Mucosa of descending colon (tissue), 3 donors: Measurements from ENCODE around the gene ELMO2. TPM values are rescaled to one million over a fixed set of nuclear protein-coding genes. Genes with fewer than 3 reads are reported as not detected.
A peak's percentile ranks its signal among the peaks of the same experiment; 100 is the strongest.

Source experiments
- ATAC-seq: fragments of 200-7000 bp; cut with Tn5 transposase; one replicate; pipeline ENCODE4 v1.9.1; 2020; ENCODE audit warnings: mild to moderate bottlenecking, moderate library complexity
- DNase-seq, 3 donors: peaks; one replicate each; pipeline ENCODE4 v3.0.0-alpha.2; 2020
- H3K36me3 ChIP-seq: fragments of 200-600 bp; one replicate; pipeline ENCODE4 v1.8.0; 2021; ENCODE audit warnings: low read depth, mild to moderate bottlenecking
- H3K4me1 ChIP-seq: fragments of 200-600 bp; one replicate; pipeline ENCODE4 v1.8.0; 2021; ENCODE audit warnings: low read depth, mild to moderate bottlenecking
- H3K4me3 ChIP-seq: fragments of 200-600 bp; one replicate; pipeline ENCODE4 v1.8.0; 2021; ENCODE audit warnings: mild to moderate bottlenecking
- H3K9me3 ChIP-seq: fragments of 200-600 bp; one replicate; pipeline ENCODE4 v1.8.0; 2021; ENCODE audit warnings: mild to moderate bottlenecking
- intact Hi-C, 2 donors: fragments of 100-400 bp; cut with DNase I in 1 of 2; cut with micrococcal nuclease in 1 of 2; formaldehyde crosslinking; loops; one replicate each; pipeline versions ENCODE4 v1.11.0 to v1.11.1; 2022; cut with DNase I, micrococcal nuclease
- total RNA-seq, 3 donors: library from RNA; stranded (reverse); fragmentation: NEBNext Ultra II Directional in 2 of 3; extraction: Animal tissue kit (Norgen Biotek cat#: 25700) in 2 of 3; gene quantifications; one replicate each; pipeline versions ENCODE4 v1.2.1 to v1.2.4, GENCODE V29; 2021 to 2023
- TF ChIP-seq, protein P1 (sequence below): fragments of 200-600 bp; IDR thresholded peaks from one replicate; pipeline ENCODE4 v1.8.0; 2022; ENCODE audit warnings: antibody characterized with exemption, mild to moderate bottlenecking
- donor health status: DM: no; HTN: no; CAD: no; lungs with moderate emphysema.
- donor health status: DM: no; HTN: no; CAD: no.
- donor health status: DM: no; HTN: yes; CAD: no.

Gene ELMO2
- total RNA-seq, 3 donors from 2014 or later, result 21.2 to 46.6 (median 27.1) TPM

DNA sequence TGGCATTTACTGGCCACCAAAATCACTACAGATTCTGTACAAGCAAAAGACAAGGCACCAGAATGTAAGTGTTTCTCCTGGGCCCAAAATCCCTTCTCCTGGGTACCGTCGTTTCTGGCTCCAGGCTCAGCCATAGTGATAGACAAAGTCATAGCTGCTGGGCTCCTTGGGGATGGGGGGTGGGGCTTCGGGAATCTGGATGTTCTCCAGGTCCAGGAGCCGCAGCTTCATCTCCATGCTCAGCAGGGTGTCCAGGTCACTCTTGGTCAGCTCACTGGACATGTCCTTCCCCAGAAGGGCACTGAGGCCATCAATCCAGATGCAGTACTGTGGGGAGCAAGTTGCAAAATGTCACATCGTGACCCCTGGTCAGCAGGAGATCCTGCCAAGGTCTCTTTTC, 39.2 kb downstream of the ELMO2 start:
- intact Hi-C loops, result no loop called here
- H3K36me3 ChIP-seq, result no peaks in the 10 kb centered on the region
- DNase-seq (no peak), ATAC-seq (no peak)
- H3K9me3 ChIP-seq, result no peaks in the 10 kb centered on the region
- TF ChIP-seq, protein P1, sequence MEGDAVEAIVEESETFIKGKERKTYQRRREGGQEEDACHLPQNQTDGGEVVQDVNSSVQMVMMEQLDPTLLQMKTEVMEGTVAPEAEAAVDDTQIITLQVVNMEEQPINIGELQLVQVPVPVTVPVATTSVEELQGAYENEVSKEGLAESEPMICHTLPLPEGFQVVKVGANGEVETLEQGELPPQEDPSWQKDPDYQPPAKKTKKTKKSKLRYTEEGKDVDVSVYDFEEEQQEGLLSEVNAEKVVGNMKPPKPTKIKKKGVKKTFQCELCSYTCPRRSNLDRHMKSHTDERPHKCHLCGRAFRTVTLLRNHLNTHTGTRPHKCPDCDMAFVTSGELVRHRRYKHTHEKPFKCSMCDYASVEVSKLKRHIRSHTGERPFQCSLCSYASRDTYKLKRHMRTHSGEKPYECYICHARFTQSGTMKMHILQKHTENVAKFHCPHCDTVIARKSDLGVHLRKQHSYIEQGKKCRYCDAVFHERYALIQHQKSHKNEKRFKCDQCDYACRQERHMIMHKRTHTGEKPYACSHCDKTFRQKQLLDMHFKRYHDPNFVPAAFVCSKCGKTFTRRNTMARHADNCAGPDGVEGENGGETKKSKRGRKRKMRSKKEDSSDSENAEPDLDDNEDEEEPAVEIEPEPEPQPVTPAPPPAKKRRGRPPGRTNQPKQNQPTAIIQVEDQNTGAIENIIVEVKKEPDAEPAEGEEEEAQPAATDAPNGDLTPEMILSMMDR, result no peak
- peaks cover 19% of the 10 kb centered on the region for H3K4me1 ChIP-seq
- H3K4me3 ChIP-seq, result no peak overlapping the region

DNA sequence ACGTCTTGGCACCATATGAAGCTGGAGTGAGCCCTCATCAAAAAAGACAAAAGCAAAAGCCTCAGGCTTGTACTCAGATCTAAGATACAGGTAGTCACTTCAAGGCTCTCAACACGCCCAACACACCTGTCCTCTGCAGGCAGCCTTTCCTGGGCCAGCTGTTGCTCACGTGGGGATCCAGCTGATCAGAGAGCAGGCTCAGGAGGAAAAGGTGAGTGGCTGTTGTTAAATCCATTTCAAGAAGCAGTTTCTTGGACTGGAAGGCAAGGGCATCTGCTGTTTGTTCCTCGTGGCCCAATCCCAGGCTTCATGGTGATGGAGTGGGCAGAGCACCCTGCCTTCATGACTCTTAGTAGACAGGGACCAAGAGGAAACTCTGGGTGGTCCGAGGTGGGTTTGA, 39.6 kb downstream of the ELMO2 start:
- ATAC-seq (no peak), DNase-seq (no peak)
- Histone ChIP-seq H3K4me1 (peaks cover 22% of the 10 kb centered on the region), H3K36me3 (no peaks in the 10 kb centered on the region), H3K4me3 (no peak overlapping the region), H3K9me3 (no peaks in the 10 kb centered on the region)
- TF ChIP-seq, protein P1, result no peak
- intact Hi-C loops, result no loop called here

DNA sequence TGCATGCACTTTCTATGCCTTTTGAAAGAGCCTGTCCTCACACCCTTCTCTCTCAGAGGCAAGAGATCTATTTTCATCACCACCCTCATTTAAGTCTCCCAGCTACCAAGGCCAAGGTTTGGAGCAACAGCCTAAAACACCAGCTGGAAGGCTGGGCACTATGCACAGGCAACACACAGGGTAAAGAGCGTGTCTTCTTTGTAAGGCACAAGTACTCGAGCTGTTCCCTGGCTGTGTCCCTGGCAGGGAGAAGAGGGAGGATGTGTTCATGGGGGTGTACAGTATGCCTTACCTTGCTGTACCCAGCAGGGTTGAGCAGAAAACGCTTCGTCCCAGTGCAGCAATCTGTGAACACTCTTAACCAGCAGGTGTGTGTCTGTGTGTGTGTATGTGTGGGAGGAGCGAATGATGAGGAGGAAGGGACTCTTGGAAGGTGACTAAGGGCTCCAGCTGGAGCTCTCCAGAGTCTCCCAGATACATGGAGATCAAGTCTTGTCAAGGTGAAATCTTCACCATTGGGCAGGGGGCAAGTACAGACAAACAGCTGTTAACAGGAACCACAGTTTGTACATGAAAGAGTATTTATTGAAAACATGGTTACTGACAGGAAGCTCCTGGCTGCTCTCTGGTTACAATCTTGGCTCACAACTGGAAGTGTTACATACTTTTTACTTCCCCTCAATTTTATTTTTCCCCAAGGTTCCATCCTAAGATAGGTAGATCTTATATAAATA, 40.8 kb downstream of the ELMO2 start:
- no peaks in the 10 kb centered on the region for H3K9me3 ChIP-seq
- peaks cover 3% of the 10 kb centered on the region for H3K36me3 ChIP-seq
- H3K4me1 ChIP-seq, result peaks cover 22% of the 10 kb centered on the region
- no peak for DNase-seq
- TF ChIP-seq, protein P1, result no peak
- no peak overlapping the region for H3K4me3 ChIP-seq
- ATAC-seq, result no peak
- intact Hi-C loops, result no loop called here

DNA sequence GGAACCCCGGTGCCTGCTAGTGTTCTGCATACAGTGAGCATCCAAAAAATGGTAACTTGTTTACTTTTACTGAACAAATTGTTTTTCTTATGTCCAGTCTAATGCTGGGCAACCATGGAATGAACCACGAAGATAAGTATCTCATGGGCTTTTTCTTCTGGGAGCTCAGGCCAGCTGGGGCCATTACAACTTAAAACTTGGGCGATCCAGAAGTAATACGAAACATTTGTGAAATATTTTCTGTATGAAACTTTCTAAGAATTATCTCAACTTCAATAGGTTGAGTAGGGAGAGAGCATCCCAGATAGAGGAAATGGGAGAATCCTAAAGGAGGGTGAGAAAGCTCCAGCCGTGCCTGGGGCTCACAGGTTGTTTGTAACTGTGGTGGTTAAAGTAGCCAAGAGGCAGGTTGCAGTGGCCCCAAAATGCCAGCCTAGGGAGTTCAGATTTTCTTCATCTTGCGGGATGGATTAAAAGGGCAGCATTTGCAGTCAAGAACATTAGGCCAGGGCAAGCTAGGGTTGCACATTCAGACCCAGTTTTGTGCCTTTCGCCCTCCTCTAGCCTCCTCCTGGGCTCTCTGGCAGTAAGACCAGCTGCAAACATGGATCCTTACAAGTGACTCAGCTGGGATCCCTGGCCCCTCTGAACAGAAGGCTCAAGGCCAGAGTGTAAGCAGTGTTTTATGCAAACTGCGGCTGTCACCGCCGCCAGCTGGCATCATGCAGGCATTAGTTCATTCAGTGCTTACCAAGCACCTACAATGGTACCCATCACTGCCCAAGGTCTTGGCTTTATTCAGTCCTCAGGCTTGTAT, 41.5 kb downstream of the ELMO2 start:
- TF ChIP-seq, protein P1, result no peak
- DNase-seq (no peak), ATAC-seq (no peak)
- Histone ChIP-seq H3K4me1 (peaks cover 22% of the 10 kb centered on the region), H3K9me3 (no peaks in the 10 kb centered on the region), H3K4me3 (peak overlapping the region; percentile 98), H3K36me3 (peaks cover 3% of the 10 kb centered on the region)
- intact Hi-C loops, result no loop called here

DNA sequence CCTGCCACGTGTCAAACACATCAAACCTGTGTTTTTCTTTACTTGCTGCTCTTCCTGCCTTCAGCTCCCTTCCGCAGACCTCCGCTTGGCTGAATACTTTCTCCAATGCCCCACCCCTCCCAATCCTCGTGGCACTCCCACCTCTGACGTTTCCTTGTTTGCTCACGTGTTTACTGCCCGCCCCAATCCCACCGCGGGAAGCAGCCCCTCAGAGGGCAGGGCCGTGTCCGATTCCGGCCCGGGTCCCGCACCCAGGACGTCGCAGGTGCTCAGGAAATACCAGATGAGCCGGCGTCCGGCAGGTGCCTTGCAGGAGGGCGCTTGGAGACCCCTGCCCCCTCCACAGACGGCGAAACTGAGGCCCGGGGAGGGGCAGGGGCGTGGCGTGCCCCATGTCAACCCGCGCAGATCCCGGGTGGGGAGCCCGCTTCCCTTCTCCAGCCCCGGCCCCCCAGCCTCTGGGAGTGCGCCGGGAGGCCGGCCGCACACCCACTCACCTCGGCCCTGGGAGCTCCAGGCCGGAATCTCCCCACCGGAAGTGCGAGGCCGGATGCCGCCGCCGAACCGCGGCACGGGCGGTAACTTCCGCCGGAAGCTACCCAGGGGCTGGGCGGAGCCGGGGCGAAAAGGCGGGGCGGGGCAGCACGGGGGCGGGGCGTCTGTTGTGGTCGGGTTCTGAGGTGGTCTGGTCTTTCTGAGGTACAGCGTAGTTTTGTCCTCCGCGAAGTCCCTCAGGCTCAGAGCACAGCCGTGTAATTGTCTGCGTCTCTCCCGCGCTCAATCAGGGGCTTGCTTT, 42.3 kb downstream of the ELMO2 start:
- no peaks in the 10 kb centered on the region for H3K9me3 ChIP-seq
- peak; percentile 97 for ATAC-seq
- TF ChIP-seq, protein P1, result no peak
- intact Hi-C loops, result no loop called here
- DNase-seq, result peak; percentile 90 to 93 (median 93)
- peaks cover 3% of the 10 kb centered on the region for H3K36me3 ChIP-seq
- H3K4me1 ChIP-seq, result peaks cover 22% of the 10 kb centered on the region
- peak overlapping the region; percentile 98 for H3K4me3 ChIP-seq
